GM11168 (cell line): ENCODE measurements around the gene CPNE5.
"Not testable (repeated sequence)": the region's sequence is repeated elsewhere in the genome, so short reads cannot be mapped to it uniquely, and the experiment has no call there.

Experiments
- in situ Hi-C: fragments of 300-500 bp; cut with MboI; formaldehyde crosslinking; loops from one replicate; pipeline ENCODE4 v1.12.0; 2022; ENCODE audit warnings: low sequenced_read_pairs; ENCODE audit not compliant: unreplicated experiment

The CPNE5 gene

GRCh38 chr6:36716476-36717093 lies 122.7 kb downstream of the CPNE5 start:
- in situ Hi-C loops = no loop called here

- in situ Hi-C loops = no loop called here
These were observed 123.8 kb downstream of the CPNE5 start for GRCh38 chr6:36715469-36715868.

- in situ Hi-C loops = no loop called here
These were observed 124.7 kb downstream of the CPNE5 start for GRCh38 chr6:36714511-36714910.

GRCh38 chr6:36713846-36714245 lies 125.4 kb downstream of the CPNE5 start:
- in situ Hi-C loops = no loop called here

- in situ Hi-C loops = no loop called here
These were observed 126.4 kb downstream of the CPNE5 start for GRCh38 chr6:36712816-36713215.

- in situ Hi-C loops = no loop called here
These were observed 132.9 kb downstream of the CPNE5 start for GRCh38 chr6:36706339-36706738.

GRCh38 chr6:36704961-36705577 lies 134.2 kb downstream of the CPNE5 start:
- in situ Hi-C loops = not testable (repeated sequence)

- in situ Hi-C loops = no loop called here
These were observed 135.3 kb downstream of the CPNE5 start for GRCh38 chr6:36703982-36704381.

- in situ Hi-C loops = no loop called here
These were observed 136.1 kb downstream of the CPNE5 start for GRCh38 chr6:36703081-36703606.

GRCh38 chr6:36702656-36703055 lies 136.6 kb downstream of the CPNE5 start:
- in situ Hi-C loops = no loop called here

- in situ Hi-C loops = no loop called here
These were observed 137.7 kb downstream of the CPNE5 start for GRCh38 chr6:36701401-36701991.

- in situ Hi-C loops = no loop called here
These were observed 138.4 kb downstream of the CPNE5 start for GRCh38 chr6:36700831-36701230.

- in situ Hi-C loops = no loop called here
These were observed 139.0 kb downstream of the CPNE5 start for GRCh38 chr6:36700071-36700812.

GRCh38 chr6:36699348-36699747 lies 139.9 kb downstream of the CPNE5 start:
- in situ Hi-C loops = no loop called here

- in situ Hi-C loops = no loop called here
These were observed 140.4 kb downstream of the CPNE5 start for GRCh38 chr6:36698871-36699271.

- in situ Hi-C loops = no loop called here
These were observed 141.0 kb downstream of the CPNE5 start for GRCh38 chr6:36698196-36698595.

- in situ Hi-C loops = no loop called here
These were observed 141.8 kb downstream of the CPNE5 start, which contains the start of gene RAB44 for GRCh38 chr6:36697481-36697903. TSS of gene RAB44 (plus strand) at chr6:36697826. CDS start at chr6:36704236, 6,410 bp downstream.

- in situ Hi-C loops = no loop called here
These were observed 143.8 kb downstream of the CPNE5 start for GRCh38 chr6:36695414-36695813.

GRCh38 chr6:36694616-36695015 lies 144.6 kb downstream of the CPNE5 start:
- in situ Hi-C loops = loop anchor here (5.0 kb wide), 1 partner anchor 72 kb away; no protein-coding TSS in a partner anchor

- in situ Hi-C loops = loop anchor here (5.0 kb wide), 1 partner anchor 71 kb away; no protein-coding TSS in a partner anchor
These were observed 146.2 kb downstream of the CPNE5 start for GRCh38 chr6:36692861-36693702.
